Ovary (tissue), 1 donor: ENCODE results near the gene PIP.

Source experiments
- EP300 ChIP-seq: sonication (generic); formaldehyde crosslinking; IDR thresholded peaks from one replicate; pipeline ENCODE4 v1.6.1; 2017; ENCODE audit warnings: antibody characterized with exemption
- POLR2A ChIP-seq: fragments of 450-650 bp; IDR thresholded peaks from one replicate; pipeline ENCODE4 v1.6.1; 2017; ENCODE audit warnings: antibody characterized with exemption, mild to moderate bottlenecking, moderate library complexity

GRCh38 chr7:143130541-143130940 lies 1.3 kb upstream of the PIP start:
- TF ChIP-seq POLR2A (no peak), EP300 (no peak)
